Right atrium auricular region (tissue), 2 donors: ENCODE data around the gene HHIPL1. TPM values are rescaled to one million over a fixed set of nuclear protein-coding genes. Genes with fewer than 3 reads are reported as not detected.

Source experiments
- DNase-seq: peaks from one replicate; pipeline ENCODE4 v3.0.0-alpha.2; 2019; ENCODE audit warnings: low spot score
- H3K27ac ChIP-seq, 2 donors: fragments of 200-600 bp; sonication (generic); 1 replicate in 1 of 2; 2 replicates in 1 of 2; pipeline ENCODE4 v1.5.1; 2016 to 2019
- H3K27me3 ChIP-seq, 2 donors: fragments of 200-600 bp; sonication (generic); one replicate each; pipeline versions ENCODE4 v1.5.1 to v1.6.0; 2017 to 2019
- H3K36me3 ChIP-seq: fragments of 200-600 bp; sonication (generic); one replicate; pipeline ENCODE4 v1.5.1; 2016
- H3K4me1 ChIP-seq, 2 donors: fragments of 200-600 bp; sonication (generic); one replicate each; pipeline versions ENCODE4 v1.5.1 to v1.6.0; 2017 to 2019
- H3K4me3 ChIP-seq, 2 donors: fragments of 200-600 bp; sonication (generic); 1 replicate in 1 of 2; 2 replicates in 1 of 2; pipeline ENCODE4 v1.5.1; 2017 to 2019; ENCODE audit warnings: mild to moderate bottlenecking in 1 of 2, moderate library complexity in 1 of 2
- H3K9me3 ChIP-seq, 2 donors: fragments of 200-600 bp; sonication (generic); one replicate each; pipeline ENCODE4 v1.5.1; 2019
- CTCF ChIP-seq, 2 donors: fragments of 200-600 bp; sonication (generic); IDR thresholded peaks; one replicate each; pipeline ENCODE4 v1.5.1; 2019; ENCODE audit warnings: antibody characterized with exemption in 2 of 2
- total RNA-seq, 2 donors: library from RNA; depleted of rRNA; stranded (reverse); fragments of >200 nt; gene quantifications; one replicate each; pipeline ENCODE4 v1.1.0, GENCODE V29; 2016

The HHIPL1 gene
- total RNA-seq, 2 donors from 2014 or later: 1.8 to 2.4 TPM

- H3K27ac ChIP-seq: no peak overlapping the region
- DNase-seq: no peak
- no peaks in the 10 kb centered on the region for H3K27me3 ChIP-seq
- no peaks in the 10 kb centered on the region for H3K9me3 ChIP-seq
- H3K36me3 ChIP-seq: no peaks in the 10 kb centered on the region
- no peak for TF ChIP-seq CTCF (IDR thresholded peaks at IDR 0.05)
- H3K4me3 ChIP-seq: no peak overlapping the region
- peaks cover 0 to 8% of the 10 kb centered on the region in 2 donors for H3K4me1 ChIP-seq
Measured at GRCh38 chr14:99627510-99628381, 17.2 kb upstream of the HHIPL1 start.

- peak; percentile 88 to 98 for TF ChIP-seq CTCF (IDR thresholded peaks at IDR 0.05)
- Histone ChIP-seq H3K36me3 (no peaks in the 10 kb centered on the region), H3K4me3 (no peak overlapping the region), H3K27me3 (no peaks in the 10 kb centered on the region), H3K4me1 (peaks cover 0 to 8% of the 10 kb centered on the region in 2 donors), H3K9me3 (no peaks in the 10 kb centered on the region), H3K27ac (no peak overlapping the region)
- DNase-seq: peak; percentile 73
Measured at GRCh38 chr14:99628887-99629618, 15.9 kb upstream of the HHIPL1 start.

GRCh38 chr14:99630202-99630601, 14.7 kb upstream of the HHIPL1 start:
- Histone ChIP-seq H3K4me1 (peaks cover 0 to 8% of the 10 kb centered on the region in 2 donors), H3K27ac (no peak overlapping the region), H3K27me3 (no peaks in the 10 kb centered on the region), H3K9me3 (no peaks in the 10 kb centered on the region), H3K4me3 (no peak overlapping the region), H3K36me3 (no peaks in the 10 kb centered on the region)
- DNase-seq: no peak
- TF ChIP-seq CTCF (IDR thresholded peaks at IDR 0.05): no peak

GRCh38 chr14:99632410-99633035, 12.4 kb upstream of the HHIPL1 start:
- DNase-seq: no peak
- Histone ChIP-seq H3K36me3 (no peaks in the 10 kb centered on the region), H3K27me3 (no peaks in the 10 kb centered on the region), H3K4me1 (peaks cover 0 to 8% of the 10 kb centered on the region in 2 donors), H3K9me3 (no peaks in the 10 kb centered on the region), H3K27ac (no peak overlapping the region), H3K4me3 (no peak overlapping the region)
- TF ChIP-seq CTCF (IDR thresholded peaks at IDR 0.05): no peak

- TF ChIP-seq CTCF (IDR thresholded peaks at IDR 0.05): no peak
- Histone ChIP-seq H3K4me1 (peaks cover 0 to 8% of the 10 kb centered on the region in 2 donors), H3K9me3 (no peaks in the 10 kb centered on the region), H3K27me3 (no peaks in the 10 kb centered on the region), H3K4me3 (no peak overlapping the region), H3K36me3 (no peaks in the 10 kb centered on the region), H3K27ac (no peak overlapping the region)
- no peak for DNase-seq
Measured at GRCh38 chr14:99633141-99633540, 11.8 kb upstream of the HHIPL1 start.
